GM21529 (cell line): Measurements from ENCODE around the gene C10orf90.

Experiments used
- ATAC-seq: cut with Tn5 transposase; IDR thresholded peaks from one replicate; pipeline ENCODE4 v1.9.1; 2021; ENCODE audit not compliant: unreplicated experiment

Gene C10orf90

DNA sequence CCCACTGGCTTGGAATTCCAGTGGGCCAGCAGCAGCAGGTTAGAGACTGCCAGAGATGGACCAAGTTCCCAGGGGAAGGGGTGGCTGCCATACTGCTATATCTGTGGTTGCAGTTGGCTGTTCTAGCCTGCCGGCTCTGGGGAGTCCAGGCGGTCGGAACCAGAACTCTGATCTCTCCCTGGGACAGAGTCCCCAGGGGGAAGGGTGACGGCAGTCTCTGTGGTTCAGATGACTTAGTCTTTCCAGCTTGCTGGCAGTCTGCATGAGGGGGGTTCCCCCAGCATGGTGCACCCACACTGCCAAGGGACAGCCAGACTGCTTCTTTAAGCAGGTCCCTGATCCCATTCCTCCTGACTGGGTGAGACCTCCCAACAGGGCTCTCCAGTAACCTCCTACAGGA is 82.5 kb downstream of the C10orf90 start:
- no peak for ATAC-seq

DNA sequence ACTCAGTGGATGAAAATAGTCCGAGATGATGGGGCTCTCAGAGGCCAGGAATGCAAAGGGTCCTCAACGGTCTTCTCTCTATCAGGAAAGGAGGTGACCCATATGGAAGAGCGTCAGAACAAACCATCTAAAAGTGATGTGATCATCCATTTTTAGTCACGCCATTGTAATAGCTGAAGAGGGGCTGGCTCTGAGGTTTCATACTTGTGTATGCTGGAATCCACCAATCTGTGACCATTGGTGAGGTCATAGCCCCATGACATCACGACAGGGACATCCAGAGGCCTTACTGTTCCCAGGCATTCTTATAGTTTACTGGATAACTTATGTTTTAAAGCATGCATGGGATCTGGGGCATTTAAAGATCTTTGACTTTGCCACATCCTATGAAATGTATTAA is 83.6 kb downstream of the C10orf90 start:
- ATAC-seq, result no peak

DNA sequence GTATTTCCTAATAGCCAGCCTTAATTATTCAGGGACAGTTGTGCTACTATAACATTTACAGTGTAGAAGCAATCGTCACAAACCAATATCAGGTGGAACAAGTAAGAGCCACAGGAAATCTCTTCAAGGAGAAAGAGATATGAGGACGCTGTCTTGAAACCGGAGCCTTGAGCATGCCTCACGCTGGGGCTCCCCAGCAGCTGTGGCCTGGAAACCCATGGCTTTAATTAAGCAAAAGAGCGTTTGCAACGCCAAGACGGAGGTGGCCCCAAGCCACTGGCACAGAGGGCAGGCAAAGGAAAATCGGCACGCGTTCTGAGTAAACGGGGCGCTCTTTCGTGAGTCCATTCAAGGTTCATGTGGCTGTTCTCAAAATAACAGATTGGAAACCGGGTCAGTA is 84.4 kb downstream of the C10orf90 start:
- ATAC-seq, result no peak

DNA sequence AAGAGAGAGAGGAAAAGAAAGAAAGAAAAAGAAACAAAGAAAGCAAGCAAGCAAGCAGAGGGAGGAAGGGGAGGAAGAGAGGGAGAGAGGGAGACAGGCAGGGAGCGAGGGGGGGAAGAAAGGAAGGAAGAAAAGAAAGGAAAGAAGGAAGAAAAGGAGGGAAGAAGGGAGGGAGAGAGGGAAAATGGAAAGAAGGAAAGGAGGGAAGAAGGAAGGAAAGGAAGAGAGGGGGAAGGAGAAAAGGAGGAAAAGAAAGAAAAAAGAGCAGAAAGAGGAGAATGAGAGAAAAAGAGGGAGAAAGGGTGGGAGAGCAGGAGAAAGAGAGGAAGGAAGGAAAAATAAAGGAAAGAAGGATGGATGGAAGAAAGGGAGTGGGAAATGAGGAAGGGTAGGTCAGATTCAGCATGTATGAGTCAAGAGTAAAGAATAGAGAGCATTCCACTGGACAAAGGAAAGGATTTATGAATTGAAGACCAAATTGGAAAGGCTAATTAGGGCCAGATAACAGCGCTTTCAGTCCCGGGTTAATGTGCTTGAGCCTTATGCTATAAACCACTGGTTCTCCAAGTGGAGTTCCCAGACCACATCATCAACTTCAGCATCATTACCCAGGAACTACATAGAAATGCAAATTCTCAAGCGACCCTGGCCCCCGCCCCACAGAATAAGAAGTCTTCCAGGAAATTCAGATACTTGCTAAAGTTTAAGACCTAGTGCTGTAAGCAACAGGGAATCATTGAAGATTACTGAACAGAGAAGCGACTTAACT is 85.1 kb downstream of the C10orf90 start:
- ATAC-seq, result no peak

DNA sequence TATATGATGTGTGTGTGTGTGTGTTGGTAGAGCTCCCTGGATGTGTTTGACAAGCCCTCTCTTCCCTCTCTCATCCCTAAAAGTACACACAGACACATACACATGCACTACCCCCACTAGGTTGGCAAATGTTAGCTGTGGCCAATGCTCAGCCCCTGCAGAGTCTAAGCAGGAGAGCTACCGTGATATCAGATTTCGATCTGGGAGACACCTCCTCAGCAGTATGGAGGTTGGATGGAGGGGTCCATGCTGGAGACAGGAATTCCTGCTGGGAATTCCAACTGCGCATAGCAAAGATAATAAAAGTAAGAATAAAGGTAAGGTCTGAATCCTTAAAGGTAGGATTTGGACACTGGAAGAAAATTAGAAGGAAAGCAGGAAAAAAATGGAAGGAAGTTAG is 85.7 kb downstream of the C10orf90 start:
- no peak for ATAC-seq

DNA sequence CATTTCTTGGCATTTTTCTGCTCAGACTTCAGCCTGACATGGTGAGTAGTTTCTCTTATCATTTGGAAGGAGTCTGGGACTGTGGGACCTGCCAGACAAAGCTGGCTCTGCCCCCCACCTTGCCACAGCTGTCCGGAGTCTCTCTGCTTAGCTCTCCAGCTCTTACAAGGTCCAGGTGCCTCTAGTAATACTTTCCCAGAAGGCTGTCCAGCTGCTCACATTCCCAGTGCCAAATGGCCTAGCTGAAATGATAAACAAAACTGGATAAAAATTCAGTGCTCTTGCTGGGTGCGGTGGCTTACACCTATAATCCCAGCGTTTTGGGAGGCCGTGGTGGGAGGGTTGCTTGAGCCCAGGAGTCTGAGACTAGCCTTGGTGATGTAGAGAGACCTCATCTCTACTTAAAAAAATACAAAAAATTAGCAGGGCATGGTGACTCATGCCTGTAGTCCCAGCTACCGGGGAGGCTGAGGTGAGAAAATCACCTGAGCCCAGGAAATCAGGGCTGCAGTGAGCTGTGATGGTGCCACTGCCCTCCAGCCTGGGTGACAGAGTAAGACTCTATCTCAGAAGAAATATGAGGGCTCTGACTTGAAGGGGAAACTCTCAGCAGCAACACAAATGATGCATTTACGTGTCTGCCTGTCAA is 86.8 kb downstream of the C10orf90 start:
- ATAC-seq, result no peak

DNA sequence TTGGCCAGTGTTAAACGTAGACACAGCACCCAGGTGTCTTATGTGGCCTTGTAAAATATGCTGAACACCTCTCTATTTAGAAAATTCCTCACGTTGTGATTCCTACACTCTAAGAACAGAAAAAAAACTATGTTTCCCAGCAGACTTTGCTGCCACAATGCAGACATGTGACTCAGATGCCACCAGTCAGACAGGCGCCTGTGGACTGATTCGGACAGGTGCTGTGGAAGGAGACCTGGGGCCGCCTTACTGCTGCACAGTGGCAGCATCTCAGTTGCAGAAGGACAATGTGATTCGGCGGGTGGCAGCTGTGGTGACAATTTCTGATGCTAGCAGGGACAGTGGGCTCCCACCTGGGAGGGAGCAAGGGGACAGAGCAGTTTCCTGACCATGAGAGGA is 88.8 kb downstream of the C10orf90 start:
- ATAC-seq, result no peak

DNA sequence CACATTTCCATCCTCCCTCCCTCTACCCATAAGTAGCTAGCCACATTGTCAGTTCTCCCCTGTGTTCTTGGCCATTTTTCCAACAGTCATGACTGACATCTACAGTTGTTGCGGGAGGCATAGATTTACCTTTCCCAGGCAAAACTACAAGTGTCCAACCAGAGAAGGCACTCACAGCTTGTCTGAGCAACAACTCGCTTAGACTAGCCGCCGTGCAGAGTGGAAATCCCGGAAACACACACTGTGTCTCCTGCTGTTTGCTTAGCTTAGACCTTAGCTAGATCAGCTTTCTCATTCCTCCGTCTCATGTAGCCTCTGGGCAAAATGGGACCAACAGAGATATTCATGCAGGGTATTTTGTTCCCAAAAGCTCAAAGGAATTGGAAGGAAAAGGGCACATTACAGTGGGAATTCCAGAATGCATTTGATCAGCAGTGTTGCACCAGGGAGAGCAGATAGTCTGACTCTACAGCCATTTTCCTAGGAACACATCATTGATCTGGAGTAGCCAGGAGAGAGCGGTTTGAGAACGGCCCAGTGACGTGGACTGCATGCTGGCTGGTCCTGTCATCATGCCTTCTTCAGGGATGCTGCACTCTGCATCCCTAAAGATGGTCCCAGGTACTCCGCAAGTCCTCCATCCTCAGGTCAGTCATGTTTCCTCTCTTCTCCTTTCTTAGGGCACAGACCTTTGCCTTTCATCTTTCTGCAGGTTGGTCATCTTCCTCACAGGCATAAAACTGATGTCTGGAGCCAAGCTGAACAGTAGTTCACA is 89.4 kb downstream of the C10orf90 start:
- no peak for ATAC-seq

DNA sequence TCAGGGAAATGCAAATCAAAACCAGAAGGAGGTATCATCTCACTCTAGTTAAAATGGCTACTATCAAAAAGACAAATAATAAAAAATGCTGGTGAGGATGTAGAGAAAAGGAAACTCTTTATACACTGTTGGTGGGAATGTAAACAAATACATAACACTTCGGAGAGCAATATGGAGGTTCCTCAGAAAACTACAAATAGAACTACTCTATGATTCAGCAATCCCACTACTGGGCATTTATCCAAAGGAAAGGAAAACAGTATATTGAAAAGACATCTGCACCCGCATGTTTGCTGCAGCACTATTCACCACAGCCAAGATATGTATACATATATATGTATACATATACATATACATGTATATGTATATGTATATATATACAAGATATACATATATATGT is 94.2 kb downstream of the C10orf90 start:
- ATAC-seq, result no peak

DNA sequence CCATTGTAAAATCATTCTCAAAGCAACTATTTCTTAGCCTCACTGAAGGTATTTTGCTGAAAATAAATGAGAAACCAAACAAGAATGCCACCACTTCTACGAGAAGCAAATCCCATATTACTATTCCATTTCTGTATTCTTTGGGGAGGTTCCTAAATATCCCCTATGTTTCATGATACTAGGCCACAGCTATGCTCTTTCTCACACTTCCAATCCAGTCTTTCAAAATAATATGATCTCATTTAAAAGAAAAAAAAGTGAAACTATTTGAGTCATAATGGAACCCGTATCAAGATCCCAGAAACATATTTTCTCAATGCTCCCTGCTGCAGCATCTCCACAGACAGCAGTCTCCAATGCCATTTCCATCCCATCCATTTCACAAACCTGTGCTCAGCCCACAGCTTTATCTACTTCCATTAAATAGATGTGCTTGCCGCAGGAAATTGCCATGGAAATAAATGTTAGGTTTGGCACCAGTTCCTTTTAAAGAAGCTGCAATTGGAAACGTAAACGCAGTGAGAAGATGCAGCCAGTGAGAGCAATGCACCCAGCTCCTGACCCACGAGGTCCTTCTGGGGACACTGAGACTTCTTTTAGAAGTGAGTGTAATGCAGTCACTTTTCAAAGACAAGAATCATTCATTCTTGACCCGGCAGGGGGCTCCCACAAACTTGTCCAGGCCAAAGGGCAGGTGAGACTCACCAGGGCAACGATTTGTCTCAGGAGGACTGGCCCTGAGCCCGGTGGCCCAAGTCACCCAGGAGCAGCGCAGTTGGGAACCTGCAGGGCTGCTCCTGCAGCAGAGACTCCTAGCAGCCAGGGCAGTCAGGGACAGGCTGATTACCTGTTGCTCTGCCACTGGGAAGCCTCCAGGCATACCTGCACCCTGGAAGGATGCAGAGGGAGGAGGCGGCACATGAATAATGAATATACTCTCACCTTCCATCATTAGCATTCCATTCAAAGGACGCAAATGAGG is 99.6 kb downstream of the C10orf90 start:
- ATAC-seq, result no peak

DNA sequence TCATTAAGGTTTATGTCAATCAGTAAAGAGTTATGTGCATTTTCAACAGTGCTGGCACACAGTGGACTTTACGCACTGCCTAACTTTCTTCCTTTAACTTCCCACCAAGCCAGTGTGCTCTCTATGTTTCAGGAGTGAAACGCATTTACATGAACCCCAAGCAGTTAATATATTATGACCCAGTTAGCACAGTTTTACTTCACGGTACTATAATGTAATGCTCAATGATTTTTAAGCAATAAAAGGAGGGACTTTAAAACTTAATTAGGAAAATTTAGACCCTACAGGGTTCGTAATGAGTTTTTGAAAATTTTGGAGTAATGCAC is 100.3 kb downstream of the C10orf90 start:
- ATAC-seq, result no peak

DNA sequence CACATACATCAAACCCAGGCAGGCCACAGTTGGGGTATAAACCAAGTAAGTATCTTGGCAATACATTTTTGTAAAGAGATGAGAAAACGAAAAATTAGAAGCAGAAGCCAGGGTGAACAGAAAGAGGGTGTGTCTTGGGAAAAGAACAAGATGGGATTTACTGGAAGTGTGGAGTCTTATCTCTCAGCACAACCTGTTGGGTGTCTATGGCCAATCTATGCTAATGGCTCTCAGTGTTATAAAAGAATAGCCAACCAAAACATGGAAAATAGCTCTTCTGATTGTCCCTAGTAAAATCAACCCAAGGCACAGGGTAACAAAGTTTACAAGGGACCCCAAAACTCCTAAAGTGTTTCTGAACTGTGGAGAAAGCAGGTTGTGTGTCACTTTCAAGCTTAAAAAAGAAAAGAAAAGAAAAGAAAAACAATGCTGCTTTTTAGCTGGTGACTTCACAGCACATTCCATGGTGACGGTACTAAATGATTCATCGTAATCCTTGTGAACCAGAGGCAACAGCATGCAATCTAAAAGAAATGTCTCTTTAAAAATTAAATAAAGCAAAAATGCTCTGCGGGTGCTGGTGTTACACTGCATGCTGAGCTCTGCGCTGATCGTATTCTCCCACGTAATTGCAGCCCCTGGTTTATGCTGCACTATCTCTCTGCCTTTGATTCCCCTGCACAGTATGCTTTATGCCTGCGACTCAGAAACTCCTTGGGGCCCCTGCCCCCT is 100.8 kb downstream of the C10orf90 start:
- no peak for ATAC-seq

DNA sequence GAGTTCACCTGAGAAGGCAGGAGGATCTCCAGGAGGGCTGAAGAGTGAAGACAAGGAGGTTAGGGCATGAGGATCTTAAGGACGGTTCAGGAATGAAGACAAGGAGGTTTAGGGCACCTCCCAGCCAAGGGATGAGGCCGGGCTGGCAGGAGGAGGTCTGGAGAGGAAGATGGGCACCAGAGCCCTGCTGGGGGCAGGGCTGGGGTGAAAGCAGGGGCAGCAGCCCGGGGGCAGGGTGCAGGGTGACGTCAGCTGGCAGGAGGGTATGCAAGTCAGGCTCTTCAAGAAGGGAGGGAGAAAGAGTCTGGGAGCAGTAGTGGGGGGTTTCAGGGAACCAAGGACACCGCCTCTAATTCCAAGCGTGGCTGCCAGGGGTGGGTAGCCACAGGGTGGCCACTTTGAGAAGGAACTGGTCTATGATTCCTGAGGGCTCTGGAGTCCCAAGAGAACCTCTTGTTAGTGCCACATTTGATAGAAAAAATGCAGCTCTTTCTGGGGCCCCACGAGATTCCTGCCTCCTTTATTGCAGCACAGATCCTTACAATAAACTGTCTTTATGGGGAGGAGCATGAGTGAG is 101.6 kb downstream of the C10orf90 start:
- no peak for ATAC-seq

DNA sequence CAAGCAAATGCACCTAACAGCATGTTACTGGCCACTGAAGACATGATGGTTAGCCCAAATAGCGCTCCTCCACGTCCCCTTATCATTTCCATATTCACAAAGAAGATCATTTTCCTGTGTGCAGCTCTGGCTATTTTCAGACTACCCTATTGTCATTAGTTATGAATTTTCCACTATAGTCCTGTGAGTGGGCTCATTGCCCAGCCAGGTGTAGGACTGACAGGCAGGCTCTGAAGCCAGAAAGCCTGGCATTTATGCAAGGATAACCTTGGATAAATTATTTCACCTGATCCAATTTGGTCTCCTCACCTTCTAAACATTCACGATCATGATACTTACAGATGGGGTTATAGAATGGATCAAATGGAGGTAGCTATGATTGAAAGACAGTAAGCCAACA is 104.6 kb downstream of the C10orf90 start:
- ATAC-seq, result no peak

DNA sequence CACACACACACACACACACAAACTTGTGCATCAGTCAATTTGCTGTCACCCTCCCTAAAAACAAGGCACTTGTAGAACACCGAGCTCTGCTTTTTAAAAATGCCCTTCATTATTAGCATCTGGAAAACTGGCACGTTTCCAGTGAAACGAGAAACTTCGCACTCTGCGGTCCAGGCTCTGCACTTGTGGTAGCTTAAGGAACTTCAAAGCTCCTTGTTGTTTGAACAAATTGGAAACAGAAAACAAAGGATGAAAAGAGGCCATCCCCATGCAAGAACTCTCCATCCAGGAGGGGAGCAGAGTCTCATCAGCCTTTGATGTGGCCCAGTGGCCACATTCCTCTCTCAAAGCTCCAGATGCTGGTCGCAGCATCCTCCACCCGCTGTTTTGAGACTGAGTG is 105.1 kb downstream of the C10orf90 start:
- ATAC-seq, result no peak

DNA sequence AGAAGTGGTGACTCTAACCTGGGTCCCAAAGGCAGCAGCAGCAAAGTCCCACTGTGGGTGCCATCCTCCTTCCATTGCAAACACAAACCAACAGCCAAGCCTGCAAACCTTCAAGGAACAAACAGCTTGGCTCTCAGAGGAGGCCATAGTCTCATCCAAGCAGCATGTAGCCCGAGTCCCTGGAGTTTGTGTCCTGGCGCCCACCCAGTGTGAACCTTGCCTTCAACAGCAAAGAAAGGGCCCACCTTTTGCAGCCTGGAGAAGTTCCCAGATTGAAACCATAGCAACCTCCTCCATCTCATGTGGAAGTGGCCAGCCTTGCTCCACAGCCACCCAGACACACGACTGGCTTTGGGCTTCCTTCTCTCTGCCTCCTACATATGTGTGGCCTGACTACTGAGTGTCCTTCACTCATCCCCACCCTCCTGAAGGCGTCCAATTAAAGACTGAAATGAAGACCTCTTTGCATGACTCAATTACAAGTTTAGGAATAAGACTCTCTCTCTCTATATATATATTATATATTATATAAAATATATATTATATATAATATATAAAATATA is 106.1 kb downstream of the C10orf90 start:
- ATAC-seq, result no peak

DNA sequence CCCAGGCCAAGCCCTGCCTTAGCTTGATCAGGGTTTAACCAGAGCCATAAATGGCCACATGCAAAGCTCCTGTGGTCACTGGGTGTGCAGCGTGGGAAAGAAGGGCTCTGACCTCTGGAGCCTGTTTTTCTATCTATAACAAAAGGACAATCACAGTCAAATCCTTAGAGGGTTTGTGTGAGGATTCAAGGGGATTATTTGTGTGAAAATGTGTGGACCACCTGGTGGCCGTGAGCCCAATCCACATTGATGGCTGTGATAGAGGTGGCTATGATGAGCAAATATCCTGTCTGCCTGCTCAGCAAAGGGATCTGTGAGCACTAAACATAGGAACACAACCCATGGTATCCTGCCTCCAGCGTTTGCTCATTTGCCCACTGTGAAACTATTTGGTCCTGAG is 107.1 kb downstream of the C10orf90 start:
- no peak for ATAC-seq

DNA sequence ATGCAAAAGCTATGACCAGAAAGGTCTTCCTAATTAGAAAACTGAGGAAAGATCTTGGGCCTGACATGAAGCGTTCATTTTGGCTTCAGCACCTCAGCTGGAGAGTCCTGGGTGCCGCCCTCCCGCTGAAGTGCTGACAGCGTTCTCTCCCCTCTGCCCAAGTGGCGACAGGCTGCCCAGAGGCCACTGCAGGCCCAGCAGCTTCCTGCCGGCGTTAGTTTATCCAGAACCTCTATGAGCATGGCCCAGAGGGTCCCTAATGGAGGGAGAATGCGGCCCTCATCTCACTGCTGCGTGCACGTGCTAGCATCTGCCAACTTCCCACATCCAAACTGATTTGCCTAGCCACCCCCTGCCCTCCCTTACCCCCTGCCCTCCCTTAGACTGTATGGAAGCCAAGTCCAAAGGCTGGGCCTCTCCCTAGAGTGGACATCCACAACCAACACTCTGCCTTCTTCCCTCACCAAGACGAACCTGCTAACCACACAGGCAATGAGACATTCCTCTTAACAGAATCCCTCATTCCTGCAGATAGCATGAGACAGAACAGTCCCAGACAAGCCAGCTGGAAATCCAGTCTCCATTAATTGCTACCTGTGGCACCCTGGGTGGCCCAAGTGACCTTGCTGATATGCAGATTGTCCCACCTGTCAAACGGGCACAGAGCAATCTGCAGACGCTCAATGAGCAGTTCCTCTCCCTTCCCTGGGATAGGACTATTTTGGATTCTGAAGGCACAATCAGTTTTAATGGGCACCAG is 108.4 kb downstream of the C10orf90 start:
- ATAC-seq, result no peak
